ENCODE measurements around the gene SP110.
"Not testable (repeated sequence)": the region's sequence is repeated elsewhere in the genome, so short reads cannot be mapped to it uniquely, and the experiment has no call there.

SP110 gene

GRCh38 chr2:230124235-230124634, 95.5 kb downstream of the SP110 start:
- DNase-seq: no peak

GRCh38 chr2:230120376-230120775, 99.4 kb downstream of the SP110 start:
- DNase-seq: not testable (repeated sequence)

- DNase-seq: not testable (repeated sequence)
Measured at GRCh38 chr2:230119827-230120226, 100.0 kb downstream of the SP110 start.

Measured in midbrain (tissue), 1 donor.